Brain pericyte (primary cell): Measurements from ENCODE around the gene TBCK.
"Not testable (repeated sequence)": the region's sequence is repeated elsewhere in the genome, so short reads cannot be mapped to it uniquely, and the experiment has no call there.

ENCODE experiments used
- DNase-seq: peaks from one replicate; pipeline ENCODE4 v3.0.0-alpha.2; 2012; ENCODE audit warnings: low read depth, low spot score

TBCK gene

GRCh38 chr4:106321814-106322213, 5.8 kb upstream of the TBCK start:
- DNase-seq: not testable (repeated sequence)

DNA sequence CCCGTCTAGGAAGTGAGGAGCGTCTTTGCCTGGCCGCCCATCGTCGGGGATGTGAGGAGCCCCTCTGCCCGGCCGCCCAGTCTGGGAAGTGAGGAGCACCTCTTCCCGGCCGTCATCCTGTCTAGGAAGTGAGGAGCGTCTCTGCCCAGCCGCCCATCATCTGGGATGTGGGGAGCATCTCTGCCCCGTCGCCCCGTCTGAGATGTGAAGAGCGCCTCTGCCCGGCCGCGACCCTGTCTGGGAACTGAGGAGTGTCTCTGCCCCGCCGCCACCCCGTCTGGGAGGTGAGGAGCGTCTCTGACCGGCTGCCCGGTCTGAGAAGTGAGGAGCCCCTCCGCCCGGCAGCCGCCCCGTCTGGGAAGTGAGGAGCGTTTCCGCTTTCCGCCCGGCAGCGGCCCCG, 5.2 kb upstream of the TBCK start:
- DNase-seq: not testable (repeated sequence)

- no peak for DNase-seq
Measured at GRCh38 chr4:106320235-106320634, 4.2 kb upstream of the TBCK start.

GRCh38 chr4:106318511-106318910, 2.5 kb upstream of the TBCK start:
- DNase-seq: no peak

DNA sequence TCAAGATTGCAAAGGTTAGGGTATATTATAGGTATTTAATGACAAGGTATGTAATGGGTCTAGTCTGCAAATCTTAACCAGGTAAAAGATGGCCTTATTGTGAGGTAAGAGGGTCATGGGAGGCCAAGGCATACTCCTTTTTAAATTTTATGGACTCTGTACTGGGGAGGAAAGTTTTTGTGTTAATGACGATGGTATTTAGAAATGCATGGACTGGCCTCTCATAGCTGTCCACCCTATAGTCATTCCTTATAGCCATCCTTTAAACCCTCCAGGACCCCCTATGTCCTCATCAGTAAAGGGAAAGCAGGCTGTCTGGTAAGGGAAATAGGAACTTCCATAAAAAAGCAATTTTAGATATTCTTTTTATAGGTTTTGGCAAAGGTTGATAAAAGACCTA, 1.8 kb upstream of the TBCK start:
- DNase-seq: no peak

- no peak for DNase-seq
Measured at GRCh38 chr4:106316773-106317409, 882 bp upstream of the TBCK start.

DNA sequence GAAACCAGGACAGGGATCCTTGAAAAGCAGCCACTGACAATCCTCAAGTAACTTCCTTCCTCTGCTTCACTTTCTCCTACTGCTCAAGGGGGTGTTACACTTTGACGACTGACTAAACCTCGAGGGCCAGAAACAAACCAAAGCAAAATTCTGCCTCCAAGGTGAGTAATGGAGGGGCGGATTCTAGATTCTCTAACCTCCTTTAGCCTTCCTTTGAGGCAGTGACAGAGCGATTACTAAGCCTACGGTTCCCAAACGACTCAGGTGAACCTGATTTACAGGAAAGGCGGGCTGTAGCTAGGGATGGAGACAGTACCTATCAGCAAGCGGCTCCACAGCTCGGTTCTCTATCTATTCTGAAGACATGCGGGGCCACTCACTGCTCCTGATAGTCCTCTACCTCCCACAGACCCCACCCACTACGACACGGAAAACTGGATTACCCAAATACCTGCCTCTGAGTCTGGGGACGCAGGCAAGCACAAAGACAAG, 487 bp downstream of the TBCK start:
- DNase-seq: no peak

- no peak for DNase-seq
Measured at GRCh38 chr4:106314960-106315359, 1.0 kb downstream of the TBCK start.

GRCh38 chr4:106312997-106313522, 2.9 kb downstream of the TBCK start:
- no peak for DNase-seq

DNA sequence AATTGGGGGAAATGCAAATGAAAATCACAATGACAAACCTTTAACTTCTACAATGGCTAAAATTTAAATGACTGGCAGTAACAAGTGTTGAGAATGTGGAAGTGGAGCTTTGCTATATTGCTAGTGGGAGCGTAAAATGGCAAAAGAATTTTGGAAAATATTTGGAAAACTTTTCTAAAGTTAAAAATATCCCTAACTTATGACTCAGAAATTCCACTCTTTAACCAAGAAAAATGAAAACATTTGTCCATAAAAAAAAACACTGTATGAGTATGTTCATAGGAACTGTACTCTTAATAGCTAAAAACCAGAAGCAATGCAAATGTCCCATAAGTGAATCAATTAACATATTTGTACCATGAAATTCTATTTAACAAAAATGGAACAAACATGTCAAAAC, 3.6 kb downstream of the TBCK start:
- DNase-seq: no peak

- no peak for DNase-seq
Measured at GRCh38 chr4:106306561-106306960, 9.4 kb downstream of the TBCK start.

DNA sequence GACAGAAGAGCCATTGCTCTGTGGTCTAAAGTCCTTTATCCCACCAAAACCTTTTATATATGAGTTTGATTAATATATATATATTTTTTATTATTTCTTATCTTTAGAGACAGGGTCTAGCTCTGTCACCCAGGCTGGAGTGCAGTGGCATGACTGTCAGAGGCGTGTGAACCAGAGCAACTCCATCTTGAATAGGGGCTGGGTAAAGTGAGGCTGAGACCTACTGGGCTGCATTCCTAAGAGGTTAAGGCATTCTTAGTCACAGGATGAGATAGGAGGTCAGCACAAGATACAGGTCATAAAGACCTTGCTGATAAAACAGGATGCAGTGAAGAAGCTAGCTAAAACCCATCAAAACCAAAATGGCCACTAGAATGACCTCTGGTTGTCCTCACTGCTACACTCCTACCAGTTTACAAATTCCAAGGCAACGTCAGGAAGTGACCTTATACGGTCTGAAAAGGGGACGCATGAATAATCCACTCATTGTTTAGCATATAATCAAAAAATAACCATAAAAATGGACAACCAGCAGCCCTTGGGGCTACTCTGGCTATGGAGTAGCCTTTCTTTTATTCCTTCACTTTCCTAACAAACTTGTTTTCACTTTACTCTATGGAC, 10.5 kb downstream of the TBCK start:
- no peak for DNase-seq

- no peak for DNase-seq
Measured at GRCh38 chr4:106304632-106305031, 11.4 kb downstream of the TBCK start.

- no peak for DNase-seq
Measured at GRCh38 chr4:106303548-106304281, 12.3 kb downstream of the TBCK start.

- DNase-seq: no peak
Measured at GRCh38 chr4:106302062-106302438, 14.0 kb downstream of the TBCK start.

DNA sequence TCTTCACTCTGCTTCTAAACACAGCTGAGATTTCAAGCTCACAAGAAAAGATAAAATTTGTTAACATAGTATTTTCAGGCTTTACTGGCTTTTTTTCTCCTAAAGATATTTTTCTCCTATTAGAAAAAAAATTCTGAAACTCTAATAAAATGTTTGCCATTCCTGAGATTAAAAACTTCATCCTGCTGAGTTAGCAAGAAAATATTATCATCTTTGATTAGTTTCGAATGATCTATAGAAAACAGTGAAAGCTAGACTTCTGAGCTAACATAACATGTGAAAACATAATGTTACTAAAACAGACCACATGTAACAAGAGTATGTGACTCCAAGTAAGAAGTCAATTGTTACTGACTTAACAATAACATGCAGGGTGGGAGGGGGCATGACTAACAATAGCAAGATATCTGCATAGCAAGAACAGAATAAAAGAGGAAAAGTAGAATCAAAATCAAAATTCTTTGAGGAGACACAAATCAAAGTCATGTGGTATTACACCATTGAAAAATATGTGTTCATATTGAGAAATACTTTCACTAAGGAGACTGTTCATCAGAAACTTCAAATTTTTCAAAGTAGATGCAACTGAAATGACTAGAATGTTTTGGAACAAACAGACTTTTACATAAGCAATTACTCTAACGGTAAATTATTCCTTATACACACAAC, 14.5 kb downstream of the TBCK start:
- no peak for DNase-seq

- no peak for DNase-seq
Measured at GRCh38 chr4:106299977-106300376, 16.0 kb downstream of the TBCK start.

GRCh38 chr4:106297245-106298035, 18.6 kb downstream of the TBCK start:
- no peak for DNase-seq

- DNase-seq: no peak
Measured at GRCh38 chr4:106294062-106294461, 21.9 kb downstream of the TBCK start.

GRCh38 chr4:106291678-106292077, 24.3 kb downstream of the TBCK start:
- DNase-seq: no peak

DNA sequence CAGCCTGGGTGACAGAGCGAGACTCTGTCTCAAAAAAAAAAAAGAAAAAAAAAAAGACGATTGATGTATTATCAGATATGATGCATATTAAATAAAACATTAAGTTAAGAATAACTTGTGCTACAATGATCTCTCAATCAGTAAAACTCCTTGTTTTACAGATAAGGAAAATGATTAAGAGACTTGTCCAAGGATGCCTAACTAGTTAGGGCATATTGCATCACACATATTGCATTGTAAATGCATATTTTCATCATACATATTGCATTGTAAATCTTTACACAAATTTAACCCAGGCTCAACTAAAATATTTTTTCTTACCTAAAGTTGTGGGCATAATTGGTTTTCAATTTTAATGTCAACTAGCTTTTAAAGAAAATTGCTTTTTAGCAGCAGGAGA, 26.3 kb downstream of the TBCK start:
- no peak for DNase-seq
